Stimulated activated naive B cell treated with anti-CD40 and anti-IgM and Interleukin-4, amounts not matched to agents 10 μg/mL and 1 μg/mL and 100 μg/mL, for 72 hours (primary cell): Measurements from ENCODE around the gene MED1.
"Not testable (repeated sequence)": the region's sequence is repeated elsewhere in the genome, so short reads cannot be mapped to it uniquely, and the experiment has no call there.

Experiments
- ATAC-seq, 2 donors: fragments of 150-1000 bp; cut with Tn5 transposase; replicated peaks; 2 replicates each; pipeline ENCODE4 v1.10.0; 2021; ENCODE audit warnings: moderate library complexity in 1 of 2
- DNase-seq: peaks from one replicate; pipeline ENCODE4 v3.0.0; 2021
- H3K27ac Mint-ChIP-seq: one replicate; pipeline ENCODE4 v1.8.0; 2022; ENCODE audit warnings: mild to moderate bottlenecking, mixed read lengths
- H3K27me3 Mint-ChIP-seq, 2 donors: one replicate each; pipeline ENCODE4 v1.8.0; 2022; ENCODE audit warnings: mixed read lengths in 2 of 2
- H3K36me3 Mint-ChIP-seq, 2 donors: one replicate each; pipeline ENCODE4 v1.8.0; 2022; ENCODE audit warnings: mixed read lengths in 2 of 2, mild to moderate bottlenecking in 1 of 2
- H3K4me1 Mint-ChIP-seq, 2 donors: one replicate each; pipeline ENCODE4 v1.8.0; 2022; ENCODE audit warnings: mixed read lengths in 2 of 2, mild to moderate bottlenecking in 1 of 2
- H3K4me3 Mint-ChIP-seq, 2 donors: one replicate each; pipeline ENCODE4 v1.8.0; 2022; ENCODE audit warnings: mild to moderate bottlenecking in 2 of 2, mixed read lengths in 2 of 2, moderate library complexity in 1 of 2
- H3K9me3 Mint-ChIP-seq, 2 donors: one replicate each; pipeline ENCODE4 v1.8.0; 2022; ENCODE audit warnings: mixed read lengths in 2 of 2, mild to moderate bottlenecking in 1 of 2

Gene MED1

DNA sequence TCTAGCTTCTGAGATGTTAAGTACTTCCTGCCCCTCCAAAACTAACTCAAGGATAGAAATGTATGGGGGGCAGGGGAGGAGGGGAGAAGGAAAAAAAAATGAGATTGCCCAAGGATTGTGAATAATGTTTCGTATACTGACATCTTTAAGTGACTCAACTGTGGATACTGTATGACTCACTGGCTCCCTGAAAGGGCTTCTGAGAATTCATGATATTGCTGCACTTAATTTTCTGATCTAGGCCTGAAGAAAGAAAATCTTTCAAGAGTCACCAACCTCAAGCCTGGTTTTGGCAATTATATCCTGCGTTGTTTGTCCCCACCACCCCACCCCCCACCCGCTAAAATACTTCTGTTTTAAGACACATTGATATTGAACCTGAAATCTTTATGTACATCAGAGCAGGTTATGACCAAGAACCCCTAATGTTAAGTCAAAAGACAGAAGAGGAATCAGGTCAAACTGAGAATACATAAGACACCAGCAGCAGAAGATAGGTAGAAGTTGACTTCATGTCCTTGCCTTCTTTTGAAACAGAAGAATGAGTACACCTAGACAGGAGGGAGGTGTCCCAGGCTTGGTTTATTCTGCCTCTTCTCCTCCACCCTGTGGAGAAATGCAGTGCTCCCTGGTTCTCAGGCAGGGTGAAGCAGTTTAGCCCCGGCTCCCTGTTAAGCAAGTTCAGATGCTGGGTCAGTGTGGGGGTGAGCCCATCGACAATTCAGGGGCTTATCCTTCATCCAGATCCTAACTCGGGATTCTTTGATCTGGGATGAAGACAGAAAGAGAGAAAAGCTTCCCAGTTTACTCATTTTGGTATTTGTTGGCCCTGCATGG, 46.3 kb downstream of the MED1 start:
- H3K4me3 Mint-ChIP-seq, result no peak overlapping the region
- DNase-seq (no peak), ATAC-seq (no peak)
- peak overlapping the region; percentile 75 for H3K27ac Mint-ChIP-seq
- no peaks in the 10 kb centered on the region for H3K27me3 Mint-ChIP-seq
- peaks cover 15 to 28% of the 10 kb centered on the region in 2 donors for H3K4me1 Mint-ChIP-seq
- H3K9me3 Mint-ChIP-seq, result no peaks in the 10 kb centered on the region
- H3K36me3 Mint-ChIP-seq, result peaks cover 28 to 29% of the 10 kb centered on the region in 2 donors

DNA sequence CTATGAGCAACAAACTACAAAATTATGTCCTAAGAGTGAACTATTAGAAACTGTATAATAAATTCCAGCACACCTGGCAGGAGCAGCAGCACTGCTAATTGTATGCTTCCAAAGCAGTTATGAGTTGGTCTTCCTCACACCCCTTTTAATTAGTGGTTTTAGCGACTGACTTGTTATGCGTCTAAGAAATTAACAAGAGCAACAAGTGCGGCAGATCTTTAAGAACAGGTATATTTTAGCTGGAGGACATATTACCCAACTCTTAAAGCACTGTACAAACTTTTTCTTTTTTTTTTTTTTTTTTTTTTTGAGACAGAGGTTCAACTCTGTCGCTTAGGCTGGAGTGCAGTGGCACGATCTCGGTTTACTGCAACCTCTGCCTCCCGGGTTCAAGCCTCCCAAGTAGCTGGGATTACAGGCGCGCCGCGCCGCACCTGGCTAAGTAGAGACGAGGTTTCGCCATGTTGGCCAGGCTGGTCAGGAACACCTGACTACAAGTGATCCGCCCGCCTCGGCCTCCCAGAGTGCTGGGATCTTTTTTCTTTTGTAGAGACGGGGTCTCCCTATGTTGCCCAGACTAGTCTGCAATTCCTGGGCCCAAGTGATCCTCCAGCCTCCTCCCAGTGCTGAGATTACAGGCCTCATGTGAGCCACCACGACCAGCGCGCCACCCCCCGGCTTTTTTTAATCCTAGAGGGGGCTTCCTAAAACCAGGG, 48.0 kb downstream of the MED1 start:
- peaks cover 15 to 28% of the 10 kb centered on the region in 2 donors for H3K4me1 Mint-ChIP-seq
- ATAC-seq, result no peak
- H3K9me3 Mint-ChIP-seq, result no peaks in the 10 kb centered on the region
- H3K4me3 Mint-ChIP-seq, result peak overlapping the region in 1 of 2 donors; percentile 97
- DNase-seq, result no peak
- peak overlapping the region; percentile 88 for H3K27ac Mint-ChIP-seq
- peaks cover 11 to 13% of the 10 kb centered on the region in 2 donors for H3K36me3 Mint-ChIP-seq
- H3K27me3 Mint-ChIP-seq, result no peaks in the 10 kb centered on the region

DNA sequence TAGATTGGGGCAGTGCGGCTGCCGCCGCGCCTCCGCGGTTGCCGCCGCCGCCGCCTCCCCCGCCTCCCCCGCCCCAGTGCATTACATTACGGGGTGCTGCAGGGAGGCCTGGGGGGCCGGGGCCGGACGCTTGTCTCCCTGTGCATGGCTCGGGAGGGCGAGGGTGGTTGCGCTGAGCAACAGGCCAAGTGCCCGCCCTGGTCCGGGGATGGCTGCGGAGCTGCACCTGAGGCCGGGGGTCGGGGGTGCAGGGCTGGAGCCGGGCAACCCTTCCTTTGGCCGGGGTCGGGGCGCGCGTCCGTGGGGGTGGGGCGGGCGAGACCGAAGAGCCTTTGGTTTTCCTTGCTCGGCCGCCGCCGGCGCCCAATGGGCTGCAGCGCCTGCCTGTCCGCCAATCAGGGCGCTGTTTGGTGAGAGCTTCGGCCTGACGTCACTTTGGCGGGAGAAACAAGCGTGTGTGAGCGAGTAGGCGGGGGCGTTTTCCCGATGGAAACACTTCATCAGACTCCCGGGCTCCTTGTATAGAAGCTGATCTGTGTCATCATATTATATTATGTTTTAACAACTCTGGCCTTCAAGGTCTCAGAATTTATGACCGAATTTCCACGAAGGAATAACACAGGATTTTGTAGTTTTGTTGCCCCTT, 48.7 kb downstream of the MED1 start:
- DNase-seq, result peak; percentile 80
- peak overlapping the region; percentile 97 to 98 for H3K4me3 Mint-ChIP-seq
- no peaks in the 10 kb centered on the region for H3K9me3 Mint-ChIP-seq
- H3K36me3 Mint-ChIP-seq, result peaks cover 7 to 8% of the 10 kb centered on the region in 2 donors
- ATAC-seq, result peak; percentile 72 to 78
- H3K27ac Mint-ChIP-seq, result peak overlapping the region; percentile 98
- H3K4me1 Mint-ChIP-seq, result peaks cover 15 to 28% of the 10 kb centered on the region in 2 donors
- no peaks in the 10 kb centered on the region for H3K27me3 Mint-ChIP-seq

DNA sequence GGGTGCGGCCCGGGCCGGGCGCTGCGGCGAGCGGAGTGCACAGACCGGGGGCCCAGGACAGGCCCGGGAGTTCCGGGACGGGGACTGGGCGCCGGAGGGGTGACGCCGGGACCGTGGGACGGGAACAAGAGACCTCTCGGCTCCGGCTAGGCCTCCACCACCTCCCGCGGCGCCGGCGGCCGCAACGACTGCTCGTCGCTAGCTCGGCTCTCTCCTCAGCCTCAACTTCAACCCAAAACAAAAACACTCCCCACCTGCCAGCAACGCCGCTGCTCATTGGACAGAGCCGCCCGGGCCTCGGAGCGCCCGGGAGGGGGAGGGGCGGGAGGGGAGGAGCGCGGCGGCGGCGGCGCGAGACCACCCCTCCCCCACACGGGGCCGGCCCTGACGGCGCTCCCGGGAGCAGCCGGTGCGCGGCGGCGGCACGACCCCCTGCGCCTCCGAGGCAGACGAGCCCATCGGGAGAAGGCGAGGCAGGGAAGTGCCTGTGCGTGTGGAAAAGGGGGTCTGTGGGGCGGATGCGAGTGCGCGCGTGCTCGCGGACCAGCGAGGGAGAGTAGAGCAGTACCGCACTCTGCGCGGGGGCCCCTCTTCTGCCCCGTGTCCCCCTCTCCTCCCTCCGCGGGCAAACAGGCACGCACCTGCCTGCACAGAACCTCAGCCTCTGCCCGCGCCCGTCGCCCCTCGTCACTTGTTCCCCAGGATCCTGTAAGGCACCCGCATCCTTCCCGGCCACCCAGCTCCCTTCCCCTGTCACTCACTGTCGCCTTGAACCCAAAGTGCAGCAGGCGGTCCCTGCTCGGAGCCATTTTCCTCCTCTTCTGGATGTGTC, 49.4 kb downstream of the MED1 start, which contains the start of gene FBXL20:
Gene FBXL20 (minus strand): TSS at position 215 of the 832 bp plus-strand sequence. CDS start 224 bp downstream, outside the sequence.
- Mint-ChIP-seq H3K36me3 (peaks cover 5 to 7% of the 10 kb centered on the region in 2 donors), H3K27ac (peak within 1 kb of the TSS; percentile 98), H3K4me3 (peak within 1 kb of the TSS; percentile 97 to 98), H3K9me3 (no peaks in the 10 kb centered on the region), H3K4me1 (peaks cover 15 to 28% of the 10 kb centered on the region in 2 donors), H3K27me3 (no peaks in the 10 kb centered on the region)
- ATAC-seq, result peak; percentile 84 to 87
- DNase-seq, result peak; percentile 83

DNA sequence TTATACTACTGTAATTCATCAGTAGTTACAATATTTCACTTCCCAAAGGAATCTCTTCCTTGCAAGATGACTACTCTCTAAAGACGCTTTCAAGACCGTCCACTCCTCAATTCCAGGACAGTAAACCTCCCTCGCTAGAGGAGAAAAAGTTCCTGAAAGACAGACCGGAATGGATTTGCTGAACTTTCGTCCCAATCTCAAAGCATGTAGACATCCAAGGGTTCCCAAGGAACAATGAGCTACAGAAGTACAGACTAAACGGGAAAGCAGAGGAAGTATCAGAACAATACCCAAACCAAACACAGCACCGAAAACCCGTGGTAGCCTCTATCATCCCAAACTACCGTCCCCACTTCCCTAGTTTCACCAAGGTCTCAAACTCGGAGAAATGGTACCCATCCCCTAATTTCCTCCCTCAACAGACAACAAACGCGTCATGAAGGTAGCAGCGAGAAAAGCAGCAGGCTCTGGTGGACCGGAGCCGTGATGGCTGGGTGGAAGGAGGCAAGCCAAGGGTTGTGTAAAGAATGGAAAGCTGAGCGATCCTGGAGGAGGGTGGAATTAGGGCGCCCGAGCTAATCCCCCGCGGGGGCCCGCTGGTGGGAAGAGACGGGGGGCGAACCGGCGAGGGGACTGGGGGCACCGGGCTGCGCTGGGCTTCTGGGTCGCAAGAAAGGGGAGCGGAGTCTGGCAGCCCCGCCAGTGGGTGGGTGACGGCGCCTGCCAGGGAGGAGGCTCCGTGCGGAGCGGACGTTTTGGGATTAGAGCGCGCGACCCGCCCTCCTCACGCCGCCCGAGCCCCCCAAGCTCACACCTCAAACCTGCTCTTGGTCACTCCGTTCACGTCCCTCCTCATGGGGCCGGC, 50.3 kb downstream of the MED1 start:
- Mint-ChIP-seq H3K27me3 (no peaks in the 10 kb centered on the region), H3K4me1 (peaks cover 15 to 28% of the 10 kb centered on the region in 2 donors), H3K36me3 (peaks cover 4 to 7% of the 10 kb centered on the region in 2 donors), H3K27ac (peak overlapping the region; percentile 98), H3K9me3 (no peaks in the 10 kb centered on the region), H3K4me3 (peak overlapping the region; percentile 97 to 98)
- no peak for DNase-seq
- ATAC-seq, result peak; percentile 9 to 10

DNA sequence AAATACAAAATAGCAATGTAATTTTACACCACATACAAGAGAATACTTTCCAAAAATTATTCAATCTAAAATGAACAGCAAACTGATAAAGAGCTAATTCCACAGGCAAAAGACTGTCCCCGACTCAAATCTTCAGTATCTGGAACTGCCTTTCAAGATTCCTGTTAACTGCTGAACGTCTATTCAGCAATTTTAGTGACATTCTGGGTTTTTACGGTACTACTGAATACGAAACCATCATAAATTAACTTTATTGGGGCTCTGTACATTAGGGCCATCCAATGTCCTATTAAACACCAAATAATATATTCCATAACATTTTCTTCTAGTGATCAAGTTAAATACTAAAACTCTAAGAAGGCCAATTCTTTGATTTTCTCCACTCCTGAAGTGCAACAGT, 51.3 kb downstream of the MED1 start:
- H3K9me3 Mint-ChIP-seq, result no peaks in the 10 kb centered on the region
- DNase-seq (no peak), ATAC-seq (no peak)
- peaks cover 14 to 24% of the 10 kb centered on the region in 2 donors for H3K4me1 Mint-ChIP-seq
- no peaks in the 10 kb centered on the region for H3K27me3 Mint-ChIP-seq
- peaks cover 2 to 4% of the 10 kb centered on the region in 2 donors for H3K36me3 Mint-ChIP-seq
- H3K4me3 Mint-ChIP-seq, result peak overlapping the region in 1 of 2 donors; percentile 20
- H3K27ac Mint-ChIP-seq, result no peak overlapping the region

DNA sequence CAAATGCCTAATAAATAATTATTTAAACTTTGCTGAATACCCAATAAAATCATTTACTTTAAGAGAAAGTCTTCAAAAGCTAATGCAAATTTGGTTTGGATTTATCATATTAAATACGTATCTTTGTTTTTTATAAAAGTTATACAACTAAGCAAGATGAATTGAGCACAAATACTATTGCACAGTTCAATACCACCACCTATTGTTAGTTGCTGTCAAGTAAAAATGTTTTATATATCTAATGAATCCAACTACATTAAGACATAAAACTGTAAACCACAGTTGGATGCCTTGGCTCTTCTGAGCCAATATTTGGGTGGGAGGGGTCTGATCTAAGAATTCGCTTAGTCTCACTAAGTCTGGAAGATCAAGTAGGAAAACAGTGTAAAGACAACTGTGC, 57.3 kb downstream of the MED1 start:
- Mint-ChIP-seq H3K4me3 (no peak overlapping the region), H3K36me3 (no peaks in the 10 kb centered on the region), H3K9me3 (no peaks in the 10 kb centered on the region), H3K27ac (no peak overlapping the region), H3K4me1 (peaks cover 1 to 5% of the 10 kb centered on the region in 2 donors), H3K27me3 (no peaks in the 10 kb centered on the region)
- no peak for ATAC-seq
- DNase-seq, result no peak

DNA sequence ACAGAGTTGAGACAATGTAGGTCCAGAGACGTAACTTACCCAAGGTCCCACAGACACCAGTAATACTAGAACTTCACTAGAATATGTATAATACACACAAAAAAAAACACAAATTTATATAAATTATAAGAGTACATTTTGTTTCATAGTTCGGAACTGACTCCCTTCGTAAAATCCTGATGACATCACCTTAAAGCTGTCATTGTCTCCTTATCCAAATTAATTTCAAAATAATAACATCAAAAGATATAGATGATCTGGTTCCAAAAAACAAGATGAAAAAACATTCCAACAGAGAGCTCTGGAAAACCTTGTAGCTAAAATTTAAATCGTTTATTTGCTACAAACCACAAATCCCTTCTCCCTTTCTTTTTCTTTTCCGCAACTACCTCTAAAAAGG, 59.6 kb downstream of the MED1 start:
- no peak overlapping the region for H3K4me3 Mint-ChIP-seq
- H3K36me3 Mint-ChIP-seq, result peaks cover 0 to 4% of the 10 kb centered on the region in 2 donors
- DNase-seq, result no peak
- H3K9me3 Mint-ChIP-seq, result no peaks in the 10 kb centered on the region
- H3K4me1 Mint-ChIP-seq, result peaks cover 1 to 5% of the 10 kb centered on the region in 2 donors
- no peak for ATAC-seq
- no peak overlapping the region for H3K27ac Mint-ChIP-seq
- no peaks in the 10 kb centered on the region for H3K27me3 Mint-ChIP-seq

DNA sequence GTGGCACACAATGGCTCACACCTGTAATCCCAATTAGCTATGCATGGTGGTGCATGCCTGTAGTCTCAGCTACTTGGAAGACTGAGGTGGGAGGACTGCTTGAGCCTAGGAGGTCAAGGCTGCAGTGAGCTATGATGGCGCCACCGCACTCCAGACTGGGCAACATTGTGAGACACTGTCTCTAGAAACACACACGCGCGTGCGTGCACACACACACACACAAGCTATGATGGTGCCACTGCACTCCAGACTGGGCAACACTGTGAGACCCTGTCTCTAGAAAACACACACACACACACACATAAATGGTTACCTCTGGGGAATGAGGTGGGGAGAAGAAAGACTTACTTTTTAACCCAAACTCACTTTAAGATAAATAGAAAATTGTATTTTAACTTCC, 66.0 kb downstream of the MED1 start:
- Mint-ChIP-seq H3K27me3 (no peaks in the 10 kb centered on the region), H3K4me1 (peaks cover 7 to 8% of the 10 kb centered on the region in 2 donors), H3K27ac (no peak overlapping the region), H3K9me3 (no peaks in the 10 kb centered on the region), H3K4me3 (no peak overlapping the region), H3K36me3 (peaks cover 0 to 4% of the 10 kb centered on the region in 2 donors)
- DNase-seq (no peak), ATAC-seq (no peak)

DNA sequence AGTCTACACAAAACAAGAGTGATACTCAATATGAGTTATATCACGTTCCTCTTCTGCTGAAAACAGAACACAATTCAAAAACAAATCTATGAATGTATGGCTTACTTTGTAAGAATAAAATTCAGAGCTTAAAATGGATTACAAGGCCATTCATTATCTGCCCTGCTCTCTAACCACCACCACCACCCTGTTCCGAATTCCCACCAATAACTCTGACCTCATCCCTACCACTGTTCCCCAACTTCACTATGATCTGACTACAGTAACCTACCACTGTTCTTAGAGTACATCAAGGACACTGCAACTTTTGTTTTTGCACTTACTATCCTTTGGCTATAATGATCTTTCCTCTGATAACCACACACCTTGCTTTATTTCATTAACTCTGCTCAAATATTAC, 70.9 kb downstream of the MED1 start:
- no peak for DNase-seq
- Mint-ChIP-seq H3K27me3 (no peaks in the 10 kb centered on the region), H3K4me1 (peaks cover 27 to 33% of the 10 kb centered on the region in 2 donors), H3K27ac (no peak overlapping the region), H3K9me3 (no peaks in the 10 kb centered on the region), H3K36me3 (no peaks in the 10 kb centered on the region), H3K4me3 (no peak overlapping the region)
- ATAC-seq, result no peak

DNA sequence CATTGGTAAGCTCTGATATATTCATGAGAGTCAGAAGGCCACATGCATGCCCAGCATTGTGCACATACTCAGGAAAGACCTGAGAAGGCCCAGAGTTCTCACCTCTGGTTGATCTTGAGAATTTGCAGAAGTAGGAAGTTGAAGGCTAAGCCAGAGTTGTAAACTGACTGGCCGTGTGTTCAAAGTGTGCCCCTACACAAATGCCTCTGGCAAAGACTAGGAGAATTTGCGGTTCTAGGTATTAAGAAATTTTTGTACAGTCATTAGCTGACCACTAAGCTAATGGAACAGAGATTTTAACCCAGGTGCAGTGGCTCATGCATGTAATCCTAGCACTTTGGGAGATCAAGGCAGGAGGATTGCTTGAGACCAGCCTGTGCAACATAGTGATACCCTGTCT, 74.6 kb downstream of the MED1 start:
- Mint-ChIP-seq H3K36me3 (peaks cover 0 to 4% of the 10 kb centered on the region in 2 donors), H3K4me3 (no peak overlapping the region), H3K9me3 (no peaks in the 10 kb centered on the region), H3K4me1 (peaks cover 24 to 39% of the 10 kb centered on the region in 2 donors), H3K27ac (no peak overlapping the region), H3K27me3 (no peaks in the 10 kb centered on the region)
- no peak for DNase-seq
- peak; percentile 64 to 77 for ATAC-seq

DNA sequence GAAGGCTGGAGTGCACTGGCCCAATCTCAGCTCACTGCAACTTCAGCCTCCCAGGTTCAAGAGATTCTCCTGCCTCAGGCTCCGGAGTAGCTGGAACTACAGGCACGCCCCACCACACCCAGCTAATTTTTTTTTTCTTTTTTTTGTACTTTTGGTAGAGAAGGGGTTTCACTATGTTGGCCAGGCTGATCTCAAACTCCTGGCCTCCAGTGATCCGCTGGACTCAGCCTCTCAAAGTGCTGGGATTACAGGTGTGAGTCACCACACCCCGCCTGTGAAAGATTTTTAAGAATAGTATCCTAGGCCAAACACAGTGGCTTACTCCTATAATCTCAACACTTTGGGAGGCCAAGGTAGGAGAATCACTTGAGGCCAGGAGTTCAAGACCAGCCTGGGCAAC, 83.3 kb downstream of the MED1 start:
- peaks cover 1 to 20% of the 10 kb centered on the region in 2 donors for H3K4me1 Mint-ChIP-seq
- H3K36me3 Mint-ChIP-seq, H3K27me3 Mint-ChIP-seq, H3K27ac Mint-ChIP-seq, H3K4me3 Mint-ChIP-seq, H3K9me3 Mint-ChIP-seq, DNase-seq, ATAC-seq: not testable (repeated sequence)

DNA sequence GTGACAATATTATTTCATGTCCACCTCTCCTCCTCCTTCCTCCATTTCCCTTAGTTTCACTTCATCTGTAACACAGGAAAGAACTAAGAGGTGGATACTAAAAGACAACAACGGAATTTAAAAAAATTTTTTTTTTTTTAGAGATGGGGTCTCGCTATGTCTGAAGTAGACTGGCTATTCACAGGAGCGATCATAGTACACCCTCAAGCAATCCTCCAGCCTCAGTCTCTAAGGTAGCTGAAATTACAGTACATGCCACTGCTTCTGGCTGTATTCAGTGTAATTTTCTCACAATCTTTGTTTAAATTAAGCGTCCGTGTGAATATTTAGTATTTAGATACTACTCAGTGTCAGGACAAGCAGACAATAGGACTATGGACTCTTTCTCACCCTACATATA, 85.2 kb downstream of the MED1 start:
- H3K27ac Mint-ChIP-seq, result no peak overlapping the region
- DNase-seq (no peak), ATAC-seq (no peak)
- H3K36me3 Mint-ChIP-seq, result peaks cover 0 to 2% of the 10 kb centered on the region in 2 donors
- no peak overlapping the region for H3K4me3 Mint-ChIP-seq
- H3K9me3 Mint-ChIP-seq, result no peaks in the 10 kb centered on the region
- peaks cover 4 to 26% of the 10 kb centered on the region in 2 donors for H3K4me1 Mint-ChIP-seq
- H3K27me3 Mint-ChIP-seq, result no peaks in the 10 kb centered on the region
